Measurements from ENCODE around the gene TNRC6C.
"Not testable (repeated sequence)": the region's sequence is repeated elsewhere in the genome, so short reads cannot be mapped to it uniquely, and the experiment has no call there.

TNRC6C gene

GRCh38 chr17:77962348-77962747 lies 3.8 kb downstream of the TNRC6C start:
- no peak for DNase-seq
- TF ChIP-seq GATA1 (IDR thresholded peaks at IDR 0.05; ENCODE audit: low read depth, low read length): no peak
- no peak for TF ChIP-seq POLR2A (IDR thresholded peaks at IDR 0.05; ENCODE audit: low read length)

- DNase-seq: peak; percentile 75 to 82
- TF ChIP-seq GATA1 (IDR thresholded peaks at IDR 0.05; ENCODE audit: low read depth, low read length) (no peak), POLR2A (IDR thresholded peaks at IDR 0.05; ENCODE audit: low read length) (no peak)
Measured at GRCh38 chr17:77963441-77963840, 4.9 kb downstream of the TNRC6C start.

GRCh38 chr17:77965352-77965751 lies 6.8 kb downstream of the TNRC6C start:
- no peak for DNase-seq
- TF ChIP-seq POLR2A (IDR thresholded peaks at IDR 0.05; ENCODE audit: low read length) (no peak), GATA1 (IDR thresholded peaks at IDR 0.05; ENCODE audit: low read depth, low read length) (no peak)

DNA sequence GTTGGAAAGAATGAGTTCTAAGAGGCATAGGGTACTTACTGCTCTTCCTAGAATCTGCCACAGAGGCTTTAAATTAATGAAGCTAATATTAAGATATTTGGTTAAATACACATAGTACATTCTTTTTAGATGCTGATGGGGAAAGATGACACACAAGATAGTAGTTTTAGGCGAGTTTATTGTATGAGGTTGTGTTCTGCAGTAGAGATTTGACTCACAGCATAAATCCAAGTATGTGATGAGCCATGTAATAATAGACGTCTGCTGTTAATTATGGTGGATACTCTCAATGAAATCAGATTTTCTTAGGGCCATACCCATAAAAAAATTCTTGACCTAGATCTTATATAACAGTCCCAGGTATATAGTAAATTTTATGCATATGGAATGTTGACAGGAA lies 8.0 kb downstream of the TNRC6C start:
- TF ChIP-seq POLR2A (IDR thresholded peaks at IDR 0.05; ENCODE audit: low read length) (no peak), GATA1 (IDR thresholded peaks at IDR 0.05; ENCODE audit: low read depth, low read length) (no peak)
- DNase-seq: no peak

DNA sequence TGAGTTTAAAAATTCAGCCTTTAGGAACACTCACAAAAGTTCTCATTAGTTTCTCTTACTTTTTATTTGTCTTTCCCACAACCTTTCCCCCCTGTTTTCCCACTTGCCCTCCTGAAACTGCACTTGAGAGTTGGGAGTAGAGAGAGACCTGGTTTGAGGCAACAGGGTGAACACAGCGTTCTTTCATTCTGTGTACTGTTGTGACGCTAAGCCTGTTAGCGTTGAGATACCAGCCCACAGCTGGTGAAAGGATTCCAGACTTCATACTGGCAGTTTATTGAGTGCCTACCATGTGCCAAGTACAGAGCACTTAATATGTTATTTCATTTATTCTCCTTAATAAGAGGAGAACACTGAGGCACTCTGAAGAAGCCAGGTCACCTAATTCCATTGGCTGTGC lies 10.3 kb downstream of the TNRC6C start:
- no peak for DNase-seq
- TF ChIP-seq GATA1 (IDR thresholded peaks at IDR 0.05; ENCODE audit: low read depth, low read length) (no peak), POLR2A (IDR thresholded peaks at IDR 0.05; ENCODE audit: low read length) (no peak)

DNA sequence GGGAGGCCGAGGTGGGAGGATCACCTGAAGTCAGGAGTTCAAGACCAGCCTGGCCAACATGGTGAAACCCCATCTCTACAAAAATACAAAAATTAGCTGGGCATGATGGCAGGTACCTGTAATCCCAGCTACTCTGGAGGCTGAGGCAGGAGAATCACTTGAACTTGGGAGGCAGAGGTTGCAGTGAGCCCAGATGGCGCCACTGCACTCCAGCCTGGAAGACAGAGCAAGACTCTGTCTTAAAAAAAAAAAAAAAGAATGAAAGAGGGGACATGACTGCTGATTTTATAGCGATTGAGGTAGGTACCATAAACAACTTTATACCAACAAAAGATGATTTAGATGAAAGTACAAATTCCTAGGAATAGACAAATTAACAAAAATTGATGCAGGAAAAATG lies 13.8 kb downstream of the TNRC6C start:
- not testable (repeated sequence) for DNase-seq

- no peak for TF ChIP-seq POLR2A (IDR thresholded peaks at IDR 0.05; ENCODE audit: low read length)
- no peak for TF ChIP-seq GATA1 (IDR thresholded peaks at IDR 0.05; ENCODE audit: low read depth, low read length)
- DNase-seq: no peak
Measured at GRCh38 chr17:77973953-77974352, 15.4 kb downstream of the TNRC6C start.

- TF ChIP-seq POLR2A (IDR thresholded peaks at IDR 0.05; ENCODE audit: low read length) (no peak), GATA1 (IDR thresholded peaks at IDR 0.05; ENCODE audit: low read depth, low read length) (no peak)
- DNase-seq: no peak
Measured at GRCh38 chr17:77974396-77974795, 15.9 kb downstream of the TNRC6C start.

DNA sequence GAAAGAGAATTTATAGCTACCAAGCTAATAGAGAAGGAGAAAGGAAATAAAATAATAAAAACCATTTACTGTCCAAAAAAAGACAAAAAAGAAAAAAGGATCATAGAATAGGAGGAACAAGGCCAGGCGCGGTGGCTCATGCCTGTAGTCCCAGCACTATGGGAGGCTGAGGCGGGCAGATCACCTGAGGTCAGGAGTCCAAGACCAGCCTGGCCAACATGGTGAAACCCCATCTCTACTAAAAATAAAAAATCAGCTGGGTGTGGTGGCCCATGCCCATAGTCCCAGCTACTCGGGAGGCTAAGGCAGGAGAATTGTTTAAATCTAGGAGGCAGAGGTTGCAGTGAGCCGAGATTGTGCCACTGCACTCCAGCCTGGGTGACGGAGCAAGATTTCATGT lies 23.9 kb downstream of the TNRC6C start:
- DNase-seq: not testable (repeated sequence)

- DNase-seq: no peak
- TF ChIP-seq POLR2A (IDR thresholded peaks at IDR 0.05; ENCODE audit: low read length): no peak
- TF ChIP-seq GATA1 (IDR thresholded peaks at IDR 0.05; ENCODE audit: low read depth, low read length): no peak
Measured at GRCh38 chr17:77990301-77990700, 31.8 kb downstream of the TNRC6C start.

DNA sequence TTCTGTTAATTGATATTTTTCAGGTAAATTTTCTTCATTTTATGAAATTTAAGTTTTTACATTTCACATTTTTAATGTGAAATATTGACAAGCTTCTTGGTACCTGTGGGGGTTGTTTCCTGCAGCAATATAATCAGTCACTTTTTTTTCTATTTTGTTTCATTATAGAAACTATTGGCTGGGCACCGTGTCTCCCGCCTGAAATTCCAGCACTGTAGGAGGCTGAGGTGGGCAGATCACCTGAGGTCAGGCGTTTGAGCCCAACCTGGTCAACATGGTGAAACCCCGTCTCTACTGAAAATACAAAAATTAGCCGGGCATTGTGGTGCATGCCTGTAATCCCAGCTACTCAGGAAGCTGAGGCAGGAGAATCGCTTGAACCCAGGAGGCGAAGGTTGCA lies 35.2 kb downstream of the TNRC6C start:
- DNase-seq: not testable (repeated sequence)

DNA sequence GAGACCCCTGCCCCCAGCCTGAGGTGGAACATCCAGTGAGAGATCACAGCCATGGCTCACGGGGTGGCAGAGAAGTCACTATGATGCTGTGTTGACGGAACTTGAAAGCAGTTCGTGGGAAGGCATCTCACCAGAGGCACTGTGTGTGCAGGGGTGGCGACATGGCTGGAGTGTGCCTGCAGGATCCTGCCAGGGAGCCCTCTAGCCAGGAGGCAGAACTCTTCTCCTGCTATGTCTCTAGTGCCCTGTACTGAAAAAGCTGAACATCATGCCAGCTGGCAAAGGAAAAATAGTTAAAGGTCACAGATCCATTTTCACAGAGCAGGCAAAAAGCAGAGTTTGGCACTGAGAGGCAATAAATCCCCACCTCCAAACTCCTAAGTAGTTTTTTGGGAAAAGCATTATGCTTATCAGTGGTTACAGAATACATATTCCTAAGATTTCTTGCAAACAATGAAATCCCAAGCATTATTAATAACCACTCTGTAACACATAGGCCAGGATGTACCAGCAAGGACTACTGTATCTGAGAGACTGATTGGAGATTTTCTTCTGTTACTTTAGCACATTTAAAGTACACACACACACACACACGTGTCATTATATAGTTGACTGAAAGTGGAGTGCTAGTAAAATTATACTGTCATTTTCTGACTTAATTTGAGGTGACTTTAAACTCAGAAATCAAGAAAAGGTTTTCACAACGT lies 36.8 kb downstream of the TNRC6C start:
- no peak for TF ChIP-seq GATA1 (IDR thresholded peaks at IDR 0.05; ENCODE audit: low read depth, low read length)
- TF ChIP-seq POLR2A (IDR thresholded peaks at IDR 0.05; ENCODE audit: low read length): no peak
- no peak for DNase-seq

DNA sequence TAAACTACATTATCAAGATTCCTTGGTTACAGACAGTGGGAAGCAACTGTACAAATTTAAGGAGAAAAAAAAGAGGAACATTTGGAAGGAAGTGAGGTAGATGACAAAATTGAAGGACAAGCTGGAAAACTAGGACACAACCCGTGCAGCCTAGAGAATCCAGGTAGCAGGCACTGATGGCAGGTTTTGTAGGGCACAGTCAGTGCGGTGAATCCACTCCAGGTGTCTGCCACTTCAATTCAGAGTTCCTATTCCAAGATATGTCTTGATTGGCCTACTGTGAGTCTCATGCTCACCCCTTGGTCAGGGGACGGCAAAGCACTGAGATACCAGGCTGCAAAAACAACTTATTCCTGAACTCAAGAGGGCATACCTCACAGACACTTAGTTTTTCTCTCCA lies 37.8 kb downstream of the TNRC6C start:
- no peak for DNase-seq
- TF ChIP-seq POLR2A (IDR thresholded peaks at IDR 0.05; ENCODE audit: low read length) (no peak), GATA1 (IDR thresholded peaks at IDR 0.05; ENCODE audit: low read depth, low read length) (no peak)

DNA sequence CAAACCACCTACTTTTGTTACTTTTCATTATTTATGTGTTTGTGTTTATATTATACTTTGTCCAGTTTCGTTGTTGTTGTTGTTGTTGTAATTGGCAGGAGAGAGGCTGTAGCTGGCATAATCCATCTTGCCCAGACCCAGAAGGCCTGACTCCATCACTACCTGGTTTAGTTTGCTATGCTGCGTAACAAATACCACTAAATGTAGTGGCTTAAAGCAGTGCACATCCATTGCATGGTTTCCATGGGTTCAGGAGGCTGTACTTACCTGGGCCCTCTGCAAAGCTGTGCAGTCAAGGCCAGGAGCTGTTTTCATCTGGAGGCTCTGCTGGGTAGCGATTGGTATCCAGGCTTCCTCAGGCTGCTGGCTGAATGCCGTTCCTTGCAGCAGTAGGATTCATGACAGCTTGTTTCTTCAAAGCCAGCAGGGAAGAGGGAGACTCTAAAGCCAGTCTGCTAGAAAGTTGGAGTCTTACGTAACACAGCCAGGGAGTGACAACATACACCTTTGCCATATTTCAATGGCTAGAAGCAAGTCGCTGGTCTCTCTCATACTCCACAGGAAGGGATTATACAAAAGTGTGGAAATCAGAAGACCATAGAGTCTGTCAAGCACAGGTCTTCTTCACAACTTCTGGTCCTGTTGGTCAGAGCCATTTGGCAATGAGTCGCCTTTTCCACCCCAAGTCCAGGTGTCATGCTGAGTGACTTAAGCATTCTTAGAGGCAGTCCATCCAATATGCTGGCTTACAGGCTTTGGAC lies 41.1 kb downstream of the TNRC6C start:
- TF ChIP-seq GATA1 (IDR thresholded peaks at IDR 0.05; ENCODE audit: low read depth, low read length) (no peak), POLR2A (IDR thresholded peaks at IDR 0.05; ENCODE audit: low read length) (no peak)
- DNase-seq: peak in 1 of 2 experiments; percentile 20

GRCh38 chr17:78000341-78000740 lies 41.8 kb downstream of the TNRC6C start:
- no peak for DNase-seq
- TF ChIP-seq GATA1 (IDR thresholded peaks at IDR 0.05; ENCODE audit: low read depth, low read length): no peak
- no peak for TF ChIP-seq POLR2A (IDR thresholded peaks at IDR 0.05; ENCODE audit: low read length)

Measured in erythroblast (primary cell).